ENCODE measurements around the gene SUMO2. TPM values are rescaled to one million over a fixed set of nuclear protein-coding genes. Genes with fewer than 3 reads are reported as not detected.

SUMO2 gene
- total and polyA plus RNA-seq, 2 of the 8 experiments (the other 6 are each of a cell fraction or from before 2014, with no cell fraction given): 184 to 779 TPM

GRCh38 chr17:75191584-75191983 is 8.8 kb upstream of the SUMO2 start:
- Histone ChIP-seq H2AK5ac (ENCODE audit: low read depth, low read length) (no peak overlapping the region), H3K23me2 (ENCODE audit: low read depth, low read length) (no peaks in the 10 kb centered on the region; the same call in 1 of the 2 replicates), H2BK12ac (ENCODE audit: low read depth, low read length) (0 out of 2 replicates have a peak overlapping the region, but pooled peaks have one; percentile 17), H4K20me1 (replicated peaks in 1 of 2; ENCODE audit: control insufficient read depth in 1 of 2, insufficient read depth in 2 of 2, low read length in 2 of 2) (no peaks in the 10 kb centered on the region), H4K8ac (ENCODE audit: extremely low read depth, insufficient read depth, low read length) (no peak overlapping the region), H3K4me1 (replicated peaks in 1 of 4; ENCODE audit: control insufficient read depth in 3 of 4, insufficient read depth in 4 of 4, low read length in 3 of 4) (no peaks in the 10 kb centered on the region), H2BK15ac (ENCODE audit: low read length) (no peak overlapping the region), H3K27me3 (replicated peaks in 1 of 4; ENCODE audit: control insufficient read depth in 3 of 4, extremely low read depth in 1 of 4, insufficient read depth in 3 of 4, low read length in 3 of 4) (no peaks in the 10 kb centered on the region), H3K4me3 (ENCODE audit: extremely low read depth in 1 of 4, insufficient read depth in 2 of 4, low read depth in 3 of 4, low read length in 4 of 4) (no peak overlapping the region), H3K4me2 (ENCODE audit: insufficient read depth in 1 of 2, low read depth in 2 of 2, low read length in 2 of 2) (no peak overlapping the region), H3K79me1 (ENCODE audit: low read depth, low read length) (no peaks in the 10 kb centered on the region), H3K9me3 (ENCODE audit: insufficient read depth in 2 of 2, low read depth in 1 of 2, low read length in 1 of 2) (no peaks in the 10 kb centered on the region), H3K14ac (ENCODE audit: insufficient read length) (no peak overlapping the region), H2BK5ac (ENCODE audit: low read depth, low read length) (no peak overlapping the region), H3K36me3 (ENCODE audit: control insufficient read depth in 2 of 4, insufficient read depth in 4 of 4, low read length in 3 of 4) (no peaks in the 10 kb centered on the region), H2BK120ac (replicated peaks; ENCODE audit: low read depth, low read length) (no peak overlapping the region), H3K27ac (ENCODE audit: low read depth, low read length) (no peak overlapping the region), H2AFZ (ENCODE audit: low read length) (no peak overlapping the region), H3K23ac (ENCODE audit: insufficient read length) (no peak overlapping the region), H4K5ac (ENCODE audit: insufficient read length, low read depth, low read length) (no peak overlapping the region), H3K79me2 (ENCODE audit: control insufficient read depth in 1 of 2, insufficient read depth in 2 of 2, low read length in 2 of 2) (no peaks in the 10 kb centered on the region), H3K18ac (ENCODE audit: extremely low read depth, low read length) (no peak overlapping the region), H3K4ac (replicated peaks; ENCODE audit: insufficient read length, low read depth, low read length) (no peak overlapping the region), H2BK20ac (ENCODE audit: low read length) (no peak overlapping the region), H3K56ac (replicated peaks; ENCODE audit: insufficient read length, low read depth, low read length) (no peak overlapping the region), H3K9ac (replicated peaks in 1 of 4; ENCODE audit: extremely low read depth in 1 of 4, low read depth in 3 of 4, low read length in 3 of 4) (no peak overlapping the region), H4K91ac (replicated peaks; ENCODE audit: insufficient read length, low read length) (no peak overlapping the region)
- 93% methylated on average over 4 of the region's 4 CpGs; no CpG with 5 or more reads in 1 of the 2 experiments for WGBS, 2 experiments (ENCODE audit: extremely low coverage in 1 of 2, insufficient coverage in 1 of 2, insufficient read length in 1 of 2, insufficient replicate concordance in 2 of 2, low coverage in 1 of 2, low lambda C conversion rate in 2 of 2, missing lambda C conversion rate in 1 of 2)
- no peak for FAIRE-seq
- ChIA-PET CTCF (ENCODE audit: partially characterized antibody) (interaction anchor here (0.7 to 7.0 kb wide), 5 partner anchors 9 to 47 kb away, joined by 3 to 75 read pairs (median 5); no protein-coding TSS in a partner anchor), POLR2A (ENCODE audit: partially characterized antibody) (interaction anchor here (0.7 to 1.2 kb wide), 4 partner anchors 9 to 78 kb away, joined by 3 to 4 read pairs (median 4); partner anchors contain the start of gene SUMO2)
- TF ChIP-seq USF2 (IDR thresholded peaks at IDR 0.05; ENCODE audit: low read length) (no peak), JUND (IDR thresholded peaks at IDR 0.05; ENCODE audit: low read length) (no peak)
- DNase-seq (ENCODE audit: low read depth in 1 of 2, low spot score in 2 of 2): no peak

All from H1 (cell line).